DMS 273 treated with DMSO at 0.1 percent for 48 hours (cell line): ENCODE results near the gene CPT2.

Experiments
- DNase-seq: peaks from one replicate; lab custom pipeline; 2025; lab: John Stamatoyannopoulos, UW

Gene CPT2

DNA sequence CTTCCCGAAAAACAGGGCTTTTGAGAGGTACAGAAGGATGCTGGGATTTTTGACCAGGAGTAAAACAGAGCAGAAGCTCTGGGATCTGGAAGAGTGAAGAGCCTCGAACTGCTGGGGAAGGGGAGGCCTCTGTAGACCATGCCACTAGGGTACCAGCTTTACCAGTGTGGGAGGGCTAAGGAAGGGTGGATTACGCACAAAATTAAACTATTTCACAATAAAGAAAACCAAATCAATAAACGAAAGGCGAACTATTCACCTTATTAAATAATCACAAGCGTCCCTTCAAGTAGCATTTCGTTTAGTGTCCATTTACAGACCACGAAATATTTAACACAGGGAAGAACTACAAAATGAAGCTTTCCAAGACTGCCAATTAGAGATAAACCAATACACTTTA is 23.1 kb downstream of the CPT2 start:
- no peak for DNase-seq

DNA sequence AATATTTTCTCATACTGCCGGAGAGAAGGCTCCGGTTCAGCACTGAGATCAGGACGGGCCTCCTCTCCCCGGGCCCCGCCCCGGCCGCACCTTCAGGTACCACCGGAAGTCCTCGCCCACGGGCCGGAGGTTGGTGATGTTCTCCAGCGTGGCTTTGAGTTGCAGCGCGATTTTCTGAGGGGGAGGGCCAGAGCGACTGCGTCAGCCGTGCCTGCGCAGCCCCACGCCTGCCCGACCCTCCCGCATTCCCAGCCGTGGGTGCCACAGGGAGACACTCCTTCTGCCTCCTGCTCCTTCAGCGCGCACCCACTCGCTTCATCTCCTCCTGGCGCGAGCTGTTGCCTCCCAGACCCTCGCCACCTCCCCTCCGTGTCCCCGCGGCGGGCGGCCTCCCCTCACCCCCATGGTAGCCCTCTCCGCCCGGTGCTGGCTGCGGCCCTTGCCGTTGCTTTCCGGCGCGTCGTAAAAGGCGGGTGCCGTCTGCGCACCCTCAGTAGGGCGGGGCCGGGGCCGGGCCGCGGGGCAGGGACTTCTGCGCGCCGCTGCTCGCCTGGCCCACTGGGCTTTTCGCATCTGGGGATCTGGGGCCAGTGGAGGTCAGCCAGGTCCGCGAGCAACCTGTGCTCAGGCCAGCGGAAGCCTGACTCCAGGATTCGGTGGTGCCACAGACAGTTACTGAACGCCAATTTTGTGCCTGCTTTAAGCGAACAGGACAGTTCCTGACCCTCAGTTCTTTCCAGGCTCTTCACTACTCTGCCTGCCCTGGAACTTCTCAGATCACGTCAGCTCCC is 23.7 kb downstream of the CPT2 start, which contains the start of gene CZIB:
Gene CZIB, minus strand, starts transcription at position 464 of the 791 bp plus-strand sequence. Its CDS starts 59 bp downstream, at position 405.
- DNase-seq: peak; percentile 83

DNA sequence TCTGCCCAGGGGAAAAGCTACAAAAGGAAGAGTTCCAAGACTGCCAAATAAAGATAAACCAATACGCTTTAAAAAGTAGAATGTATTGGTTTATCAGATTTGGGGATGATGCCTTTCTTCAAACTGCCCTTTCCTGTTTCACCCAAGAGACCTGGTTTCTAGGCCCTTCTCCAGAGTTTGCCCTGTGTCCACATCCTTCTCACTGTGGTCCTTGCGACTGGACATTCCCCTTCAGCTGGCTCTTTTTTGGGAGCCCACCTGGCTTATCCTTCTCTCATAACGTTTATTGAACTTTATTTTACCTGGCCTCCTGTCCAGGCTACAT is 24.3 kb downstream of the CPT2 start:
- no peak for DNase-seq

DNA sequence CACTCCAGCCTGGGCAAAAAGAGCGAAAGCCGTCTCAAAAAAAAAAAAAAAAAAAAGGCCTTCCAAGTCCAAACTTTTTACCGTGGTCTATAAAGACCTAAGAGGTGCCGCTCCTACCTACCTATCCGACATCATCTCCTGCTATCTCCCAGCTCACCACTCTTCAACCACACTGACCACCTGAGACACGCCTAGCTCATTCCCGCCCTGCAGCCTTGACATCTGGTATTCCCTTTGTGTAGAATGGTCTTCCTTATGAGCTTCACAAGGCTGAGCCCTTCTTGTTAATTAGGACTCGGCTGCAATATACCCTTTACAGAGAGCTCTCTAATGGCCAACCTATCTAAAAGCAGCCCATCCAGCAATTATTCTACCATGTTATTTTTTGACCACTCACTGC is 41.0 kb downstream of the CPT2 start:
- no peak for DNase-seq

DNA sequence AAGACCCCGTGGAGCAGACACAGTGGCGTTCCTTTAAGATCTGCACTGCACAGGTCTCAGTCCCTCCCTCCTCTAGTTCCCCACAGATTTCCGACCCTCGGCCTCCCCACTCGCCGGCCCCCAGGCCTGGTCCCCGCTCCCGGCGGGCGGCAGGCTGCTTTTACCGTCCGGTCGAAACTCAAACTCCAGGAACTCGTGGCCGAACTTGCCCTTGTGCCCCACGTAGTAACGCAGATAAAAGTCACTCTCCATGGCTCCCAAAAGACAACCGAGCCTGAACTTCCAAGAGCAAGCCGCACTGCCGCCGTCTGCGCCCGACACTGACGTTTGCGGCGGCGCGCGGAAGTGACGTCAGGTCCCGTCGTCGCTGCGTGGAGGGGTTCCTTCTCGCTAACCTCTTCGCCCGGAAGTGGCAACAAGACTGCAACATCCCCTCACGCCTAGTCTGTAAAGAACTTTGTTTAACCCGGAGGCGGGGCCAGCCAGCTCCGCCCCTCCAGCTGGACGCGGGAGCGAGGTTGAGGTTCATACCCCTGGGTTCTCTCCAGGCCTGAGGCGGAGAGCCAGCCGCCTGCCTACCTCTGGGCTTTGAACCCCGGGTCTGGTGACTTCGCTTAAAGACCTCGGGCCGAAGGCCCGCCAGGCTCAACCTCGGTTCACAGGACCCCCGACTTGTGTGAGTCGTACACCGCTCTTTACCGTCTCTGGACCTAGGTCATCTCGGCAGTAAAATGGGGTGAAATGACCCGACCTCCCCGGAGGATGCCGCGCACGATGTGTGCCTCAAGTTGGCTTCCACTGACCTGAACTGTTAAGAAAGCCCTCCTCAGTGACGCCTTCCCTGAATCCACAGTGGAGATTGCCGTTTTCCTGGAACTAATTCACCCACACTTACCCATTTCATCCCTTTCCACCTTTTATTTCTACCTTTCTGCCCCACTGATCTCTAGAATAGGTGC is 41.9 kb downstream of the CPT2 start, which contains the start of gene MAGOH:
Gene MAGOH, minus strand, starts transcription at position 322 of the 959 bp plus-strand sequence. Its CDS starts 70 bp downstream, at position 252.
- peak; percentile 89 for DNase-seq

DNA sequence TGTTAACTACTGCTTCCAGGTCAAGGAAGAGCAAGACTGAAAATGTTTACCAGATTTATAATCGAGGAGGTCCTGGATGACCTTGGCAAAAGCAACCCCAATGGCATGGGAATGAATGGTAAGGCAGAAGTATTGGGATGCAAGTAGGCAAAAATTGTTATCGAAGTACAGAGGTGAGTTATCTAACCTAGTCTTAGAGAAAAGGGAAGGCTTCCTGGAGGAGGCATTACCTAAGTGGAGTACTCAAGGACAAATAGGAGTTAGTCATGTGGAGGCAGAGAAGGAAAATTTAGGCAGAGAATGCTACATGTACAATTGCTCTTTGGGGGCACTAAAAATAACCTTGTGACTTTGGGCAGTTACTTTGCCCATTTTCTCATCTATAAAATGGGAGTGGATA is 45.2 kb downstream of the CPT2 start:
- no peak for DNase-seq

DNA sequence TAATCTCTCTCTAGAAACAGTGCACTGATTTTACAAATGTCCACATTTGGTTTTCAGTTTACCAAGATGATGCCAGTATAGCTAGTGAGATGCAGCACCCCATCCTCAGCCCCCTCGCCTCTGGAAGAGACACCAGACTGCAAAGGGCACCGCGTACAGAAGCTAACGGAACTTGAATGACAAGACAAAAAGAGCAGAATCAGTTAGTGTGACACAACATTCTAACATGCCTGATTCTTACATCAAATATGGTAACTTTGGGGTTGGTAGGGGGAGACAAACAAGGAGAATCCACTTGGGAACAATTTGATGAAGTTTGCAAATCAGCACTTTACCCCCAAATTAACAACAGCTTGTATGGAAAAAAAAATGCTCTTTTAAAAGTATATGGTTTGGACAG is 45.8 kb downstream of the CPT2 start:
- no peak for DNase-seq

DNA sequence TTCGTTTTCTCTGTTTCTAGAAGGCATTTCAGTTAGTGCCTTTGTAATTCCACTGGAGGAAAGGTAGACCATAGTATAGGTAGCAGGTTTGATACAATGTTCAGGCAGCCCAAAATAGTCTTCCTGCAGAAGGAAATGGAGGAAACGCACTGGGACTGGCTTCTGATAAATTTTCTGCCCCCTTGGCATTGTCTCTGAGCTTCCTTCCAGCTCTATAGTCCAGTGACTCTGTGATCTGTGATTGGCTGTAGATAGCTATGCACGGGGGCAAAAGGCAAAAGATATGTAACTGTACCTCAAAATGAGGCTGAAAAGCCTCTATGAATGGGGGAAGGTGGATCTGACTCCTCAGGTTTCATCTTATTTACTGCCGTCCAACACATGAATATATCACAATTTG is 47.5 kb downstream of the CPT2 start:
- DNase-seq: no peak

DNA sequence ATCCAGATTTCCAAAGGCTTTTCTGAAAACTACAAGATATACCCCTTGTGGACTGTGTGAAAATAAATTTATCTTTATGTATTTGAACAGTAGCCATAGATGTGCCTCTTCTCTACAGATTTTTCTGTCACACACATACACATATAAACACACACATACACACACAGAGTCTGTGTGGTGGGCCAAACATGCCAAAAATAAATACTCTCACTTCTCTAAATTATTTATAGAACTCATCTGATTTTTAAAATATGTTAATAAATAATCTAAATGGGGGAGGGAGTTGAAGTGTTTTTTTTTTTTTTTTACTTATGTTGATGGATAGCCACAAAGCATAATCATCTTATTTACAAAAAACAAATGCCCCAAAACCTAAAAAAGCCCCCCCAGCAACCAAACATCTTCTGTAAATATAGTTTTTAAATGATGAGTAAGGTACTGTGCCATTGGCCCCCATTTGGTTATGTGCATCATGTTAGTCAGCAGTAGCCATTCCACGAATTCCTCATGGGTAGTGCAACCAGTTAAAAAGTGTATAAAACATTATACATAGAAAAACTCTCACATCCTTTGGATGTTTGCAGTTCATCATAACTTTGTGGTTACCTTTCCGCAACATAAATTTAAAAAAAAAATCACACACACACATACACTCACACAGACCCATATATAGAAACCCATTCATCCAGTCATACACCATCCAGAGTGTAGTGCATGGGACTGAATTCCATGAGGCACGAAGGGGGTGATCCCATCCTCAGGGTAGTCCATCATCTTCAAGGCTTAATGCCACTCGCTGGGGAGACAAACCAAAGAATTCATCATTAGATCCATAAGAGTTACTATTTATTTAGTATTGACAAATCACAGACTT is 49.9 kb downstream of the CPT2 start:
- no peak for DNase-seq

DNA sequence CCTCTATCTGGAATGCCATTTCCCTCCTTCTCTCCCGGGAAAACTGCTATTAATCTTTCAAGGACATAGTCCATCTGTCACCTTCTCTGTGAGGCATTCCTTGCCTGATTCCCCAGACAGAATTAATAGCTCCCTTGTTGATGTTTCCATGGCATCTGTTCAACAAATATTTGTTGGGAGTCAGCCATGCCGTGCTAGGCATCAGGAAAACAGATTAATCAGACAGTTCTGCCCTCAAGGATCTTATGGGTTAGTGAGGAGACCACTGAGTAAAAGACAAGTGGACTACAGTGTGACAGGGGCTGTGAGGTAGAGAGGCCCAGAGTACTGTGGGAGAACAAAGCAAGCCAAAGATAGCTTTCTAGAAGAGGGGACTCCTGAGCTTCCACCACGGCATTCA is 53.1 kb downstream of the CPT2 start:
- DNase-seq: peak; percentile 52

DNA sequence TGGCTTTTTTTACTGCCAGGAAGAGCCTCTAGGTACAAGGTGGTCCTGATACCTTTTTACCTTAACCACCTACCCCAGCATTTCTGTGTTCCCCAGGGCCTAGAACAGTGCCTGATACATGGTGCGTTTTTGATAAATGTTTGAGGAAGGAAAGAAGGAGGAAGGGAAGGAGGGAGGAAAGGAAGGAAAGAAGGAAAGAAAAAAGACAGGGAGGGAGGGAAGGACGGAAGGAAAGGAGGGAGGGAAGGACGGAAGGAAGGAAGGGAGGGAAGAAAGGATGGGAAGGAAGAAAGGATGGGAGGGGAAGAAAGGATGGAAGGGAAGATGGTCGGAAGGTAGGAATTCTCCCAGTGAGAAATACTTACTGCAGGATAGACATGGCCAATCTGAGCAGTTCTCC is 53.7 kb downstream of the CPT2 start:
- no peak for DNase-seq

DNA sequence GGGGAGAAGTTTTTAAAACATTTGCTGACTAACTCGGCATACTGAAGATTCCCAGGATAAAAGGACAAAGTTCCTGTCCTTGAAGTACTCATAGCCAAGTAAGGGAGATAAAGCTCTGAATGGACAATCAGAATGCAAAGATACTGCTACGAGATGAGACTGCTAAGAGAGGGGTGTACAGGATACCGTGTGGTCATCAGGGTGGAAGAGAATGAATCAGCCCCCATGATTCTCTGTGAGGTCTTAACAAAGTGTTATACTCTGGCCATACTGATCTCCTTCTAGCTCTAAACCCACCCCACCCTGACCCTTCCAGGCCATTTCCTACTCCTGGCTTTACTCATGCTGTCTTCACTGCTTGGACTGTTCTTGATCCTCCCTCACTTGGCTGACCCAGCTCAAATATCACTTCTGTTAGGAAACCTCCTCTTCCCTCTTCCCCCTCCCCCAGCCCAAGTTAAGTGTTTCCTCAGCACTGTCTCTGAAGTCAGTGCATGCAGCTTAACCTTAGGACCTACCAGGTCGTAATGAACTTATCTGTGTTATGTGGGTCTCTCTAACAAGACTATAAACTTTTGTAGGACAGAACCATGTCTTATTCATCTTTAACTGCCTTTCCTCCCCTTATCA is 57.5 kb downstream of the CPT2 start:
- DNase-seq: no peak

DNA sequence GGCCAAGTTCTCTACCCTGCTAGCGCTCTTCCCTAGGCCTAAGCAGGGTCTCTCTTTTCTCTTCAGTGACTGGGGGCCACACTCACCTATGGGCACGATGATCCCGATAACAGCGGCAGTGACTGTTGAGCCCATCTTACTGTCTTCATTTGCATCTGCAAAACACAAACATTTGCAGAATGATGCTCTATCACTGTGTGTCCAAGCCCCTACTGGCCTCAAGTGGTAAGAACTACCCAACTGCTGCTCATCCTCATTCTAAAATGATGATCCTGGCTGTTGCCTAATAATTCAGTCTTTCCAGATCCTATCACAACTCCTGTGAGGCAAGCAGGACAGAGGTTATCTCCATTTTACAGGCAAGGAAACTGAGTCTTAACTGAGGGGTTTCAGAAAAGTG is 58.4 kb downstream of the CPT2 start:
- no peak for DNase-seq

DNA sequence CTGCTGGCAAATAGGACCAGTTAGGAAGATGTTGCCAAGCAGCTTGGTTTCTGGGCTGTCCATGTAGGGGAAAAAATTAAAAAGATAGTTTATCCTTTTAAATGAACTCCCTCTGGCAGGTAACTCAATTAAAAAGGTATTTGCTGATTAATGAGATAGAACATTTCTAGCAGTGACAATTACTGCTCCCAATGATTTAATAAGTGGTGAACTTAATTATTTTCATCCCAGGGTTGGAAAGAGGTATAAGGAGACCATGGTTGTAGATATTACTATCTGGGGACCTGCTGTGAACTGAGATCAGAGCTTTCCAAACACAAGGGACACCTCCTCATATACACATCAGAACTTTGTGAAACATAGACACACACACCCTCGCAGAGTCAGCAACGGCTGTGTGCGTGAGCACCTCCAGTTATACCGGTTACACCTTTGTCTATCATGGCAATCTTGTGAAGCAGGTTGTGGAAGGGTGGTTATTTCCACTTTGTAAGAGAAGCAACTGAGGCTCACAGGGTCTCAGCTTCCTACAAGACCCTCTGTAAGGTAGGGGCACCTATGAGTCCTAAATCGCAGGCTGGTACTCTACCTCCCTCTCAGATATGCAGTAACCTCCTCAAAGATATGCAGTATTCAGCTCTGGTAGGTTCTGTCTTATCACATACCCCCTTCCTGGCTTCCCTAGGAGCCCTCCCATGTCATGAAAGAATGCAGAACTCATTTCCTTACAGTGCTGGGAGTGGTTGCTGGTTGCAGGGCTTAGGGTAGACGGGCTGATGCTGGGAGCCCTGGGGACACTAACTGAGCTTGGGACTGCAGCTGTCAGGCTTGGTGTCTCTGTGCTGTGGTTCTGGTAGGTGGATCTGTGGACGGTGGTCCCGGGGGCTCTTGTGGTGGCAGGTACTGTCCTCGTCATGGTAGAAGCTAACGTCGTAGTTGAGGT is 60.2 kb downstream of the CPT2 start:
- no peak for DNase-seq

DNA sequence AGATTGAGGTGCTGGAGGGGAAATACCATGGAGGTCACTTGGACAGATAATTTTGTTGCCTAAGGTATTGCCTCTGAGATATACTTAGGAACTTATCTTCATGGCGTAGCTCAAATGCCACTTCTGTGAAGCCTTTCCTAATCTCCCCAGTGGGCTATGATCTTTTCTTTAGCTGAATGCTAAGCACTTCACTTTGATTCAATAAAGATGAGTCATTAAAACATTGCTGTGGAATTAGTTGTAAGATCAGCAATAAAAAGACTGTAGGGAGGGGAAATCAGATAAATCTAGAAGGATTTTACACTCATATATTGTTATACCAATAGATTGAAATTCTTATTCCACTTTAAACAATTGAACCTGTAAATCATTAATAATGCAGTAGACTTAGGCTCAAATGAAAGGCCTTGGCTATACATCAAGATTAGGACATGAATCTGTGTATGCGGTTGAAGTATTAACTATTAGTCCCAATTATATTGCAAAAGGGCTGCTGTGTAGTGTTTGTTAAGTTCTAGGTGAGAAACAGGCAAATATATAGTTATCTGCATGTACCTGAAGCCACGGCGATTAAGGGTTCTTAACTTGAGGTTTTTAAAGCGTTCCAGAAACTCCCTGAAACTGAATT is 60.9 kb downstream of the CPT2 start:
- no peak for DNase-seq

DNA sequence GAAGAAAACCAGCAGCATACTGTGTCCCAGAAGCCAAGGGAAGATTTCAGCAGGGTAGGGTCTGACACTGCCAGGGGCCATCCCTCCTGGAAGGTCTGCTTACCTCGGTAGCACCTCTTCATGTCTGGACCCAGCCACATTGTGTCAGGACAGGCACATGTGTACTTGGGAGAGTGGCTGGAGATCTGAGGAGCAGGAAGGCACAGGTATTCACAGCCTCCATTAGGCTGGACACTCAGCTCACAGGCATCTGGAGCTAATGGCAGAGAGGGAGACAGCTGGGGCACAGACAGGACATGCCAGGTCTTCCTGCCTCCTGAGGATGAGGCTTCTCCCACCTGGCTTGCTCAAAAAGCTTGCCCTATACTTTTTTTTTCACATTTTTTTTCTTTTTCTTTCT is 61.6 kb downstream of the CPT2 start:
- DNase-seq: no peak

DNA sequence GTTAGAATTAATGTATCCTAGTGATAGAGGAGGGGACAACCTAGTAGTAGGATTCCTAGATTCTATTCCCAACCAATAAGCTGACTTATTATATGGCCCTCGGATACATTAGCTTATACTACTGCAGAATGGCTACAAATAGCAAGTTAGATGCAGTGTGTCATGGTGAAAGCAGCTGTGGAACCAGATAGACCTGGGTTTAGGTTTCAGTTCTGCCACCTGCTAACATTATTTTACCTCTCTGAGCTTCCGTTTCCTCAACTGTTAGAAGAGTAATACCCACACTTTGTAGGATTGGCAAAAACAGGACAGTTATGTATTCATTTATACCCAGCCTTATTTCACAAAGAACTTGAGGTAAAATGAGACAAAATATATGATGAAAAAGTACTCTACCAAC is 63.3 kb downstream of the CPT2 start:
- DNase-seq: no peak

DNA sequence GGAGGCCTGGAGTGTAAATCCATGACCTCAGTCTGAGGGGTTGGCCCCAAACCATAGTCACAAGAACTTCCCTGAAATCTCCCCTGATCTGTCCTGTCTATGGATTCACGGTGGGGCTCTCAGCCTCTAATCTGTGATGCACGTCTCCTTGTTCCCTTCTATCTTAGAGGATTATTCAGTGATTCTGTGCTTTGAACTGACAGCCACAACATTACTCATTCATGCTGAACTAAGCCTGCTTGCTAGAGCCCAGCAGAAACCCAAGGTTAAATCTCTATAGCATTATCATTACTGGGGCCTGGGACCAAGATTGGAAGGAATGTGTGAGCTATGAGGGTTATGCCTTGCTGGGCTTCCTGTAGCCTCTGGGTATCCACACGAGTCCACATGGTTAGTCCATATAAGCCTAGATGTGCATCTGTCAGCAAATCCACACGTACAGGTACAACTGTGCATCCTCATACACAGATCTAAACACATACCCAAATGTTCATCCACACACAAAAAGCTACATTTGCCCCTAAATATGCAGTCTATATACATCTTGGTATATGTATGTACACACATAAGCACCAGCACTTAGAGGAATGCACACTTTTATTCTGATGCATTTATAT is 64.1 kb downstream of the CPT2 start:
- no peak for DNase-seq

DNA sequence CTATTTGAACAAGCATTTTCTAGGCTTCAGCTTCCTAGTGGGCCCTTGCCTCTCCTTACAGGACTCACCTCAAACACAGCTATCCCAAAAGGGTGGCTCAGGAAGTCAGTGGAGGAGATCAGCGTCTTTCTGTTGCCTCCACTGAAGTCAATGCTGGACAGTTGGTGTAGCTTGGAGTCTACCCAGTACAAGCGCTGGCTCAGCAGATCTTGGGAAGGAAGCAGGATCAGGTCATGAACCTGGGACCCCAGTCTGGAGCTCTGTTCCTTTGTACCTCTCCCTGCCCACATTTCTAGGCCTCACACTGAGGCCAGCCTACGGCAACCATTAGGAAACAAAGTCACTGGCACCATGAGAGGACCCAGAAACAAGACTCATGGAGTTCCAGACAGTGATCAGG is 65.4 kb downstream of the CPT2 start:
- no peak for DNase-seq
